Mesenchymal stem cell (in vitro differentiated cells and primary cell): Measurements from ENCODE around the gene TBX1.

ENCODE experiments used
- DNase-seq: peaks from one replicate; pipeline ENCODE4 v3.0.0-alpha.2; 2013
- H2AFZ ChIP-seq: one replicate; pipeline ENCODE4 v1.6.1; 2013; ENCODE audit warnings: low read depth, mild to moderate bottlenecking, control low read depth, inconsistent platforms, low read length, moderate library complexity
- H2AK5ac ChIP-seq: 2 replicates; pipeline ENCODE4 v1.6.1; 2013; ENCODE audit warnings: low read length, moderate library complexity, mild to moderate bottlenecking, inconsistent platforms; ENCODE audit not compliant: severe bottlenecking
- H2BK120ac ChIP-seq: one replicate; pipeline ENCODE4 v1.6.1; 2013; ENCODE audit warnings: low read depth, mild to moderate bottlenecking, inconsistent platforms, low read length, moderate library complexity
- H2BK12ac ChIP-seq, 2 experiments: one replicate each; pipeline ENCODE4 v1.6.1; 2013; ENCODE audit warnings: inconsistent platforms in 2 of 2, low read length in 2 of 2, mild to moderate bottlenecking in 2 of 2, moderate library complexity in 2 of 2, control low read depth in 1 of 2
- H2BK15ac ChIP-seq: one replicate; pipeline ENCODE4 v1.6.1; 2013; ENCODE audit warnings: mild to moderate bottlenecking, low read depth, inconsistent platforms; ENCODE audit not compliant: poor library complexity, severe bottlenecking
- H2BK5ac ChIP-seq: 2 replicates; pipeline ENCODE4 v1.6.1; 2013; ENCODE audit warnings: low read depth, mild to moderate bottlenecking, low read length, control low read depth, inconsistent platforms; ENCODE audit not compliant: poor library complexity, severe bottlenecking
- H3K14ac ChIP-seq, 2 experiments: one replicate each; pipeline ENCODE4 v1.6.1; 2013; ENCODE audit warnings: inconsistent platforms in 2 of 2, low read length in 2 of 2, control low read depth in 1 of 2, mild to moderate bottlenecking in 1 of 2, moderate library complexity in 1 of 2
- H3K18ac ChIP-seq, 2 experiments: one replicate each; pipeline ENCODE4 v1.6.1; 2013; ENCODE audit warnings: inconsistent platforms in 2 of 2, low read length in 2 of 2, control low read depth in 1 of 2, low read depth in 1 of 2, mild to moderate bottlenecking in 1 of 2
- H3K23ac ChIP-seq, 2 experiments: one replicate each; pipeline ENCODE4 v1.6.1; 2013; ENCODE audit warnings: inconsistent platforms in 2 of 2, low read length in 2 of 2, mild to moderate bottlenecking in 2 of 2, moderate library complexity in 2 of 2, control low read depth in 1 of 2
- H3K27ac ChIP-seq: 2 replicates; pipeline ENCODE4 v1.5.1; 2013; ENCODE audit warnings: mild to moderate bottlenecking, moderate library complexity, low read length, control low read depth, inconsistent platforms; ENCODE audit not compliant: poor library complexity, severe bottlenecking
- H3K27me3 ChIP-seq, 2 experiments: 2 replicates each; pipeline versions ENCODE4 v1.6.1 to v1.7.0; 2013; ENCODE audit warnings: low read length in 2 of 2, mild to moderate bottlenecking in 2 of 2, moderate library complexity in 2 of 2, control low read depth in 1 of 2, inconsistent platforms in 1 of 2; ENCODE audit not compliant: control insufficient read depth in 1 of 2, insufficient read depth in 1 of 2
- H3K36me3 ChIP-seq, 2 experiments: 2 replicates each; pipeline versions ENCODE4 v1.6.1 to v1.7.0; 2013; ENCODE audit warnings: low read length in 2 of 2, control low read depth in 1 of 2, inconsistent platforms in 1 of 2, low read depth in 1 of 2, mild to moderate bottlenecking in 1 of 2; ENCODE audit not compliant: insufficient read depth in 2 of 2, control insufficient read depth in 1 of 2
- H3K4ac ChIP-seq, 2 experiments: one replicate each; pipeline ENCODE4 v1.6.1; 2013; ENCODE audit warnings: inconsistent platforms in 2 of 2, low read length in 2 of 2, mild to moderate bottlenecking in 2 of 2, moderate library complexity in 2 of 2, control low read depth in 1 of 2, low read depth in 1 of 2
- H3K4me1 ChIP-seq: 2 replicates; pipeline ENCODE4 v1.6.1; 2013; ENCODE audit warnings: low read depth, low read length, control low read depth; ENCODE audit not compliant: control insufficient read depth, insufficient read depth
- H3K4me2 ChIP-seq: 2 replicates; pipeline ENCODE4 v1.6.1; 2013; ENCODE audit warnings: low read length, mild to moderate bottlenecking, inconsistent platforms; ENCODE audit not compliant: poor library complexity, severe bottlenecking
- H3K4me3 ChIP-seq, 2 experiments: 2 replicates each; pipeline versions ENCODE4 v1.5.1 to v1.7.0; 2013; ENCODE audit warnings: low read length in 2 of 2, mild to moderate bottlenecking in 2 of 2, control low read depth in 1 of 2, low read depth in 1 of 2; ENCODE audit not compliant: insufficient read depth in 1 of 2
- H3K79me1 ChIP-seq: replicated peaks from 2 replicates; pipeline ENCODE4 v1.6.1; 2013; ENCODE audit warnings: mild to moderate bottlenecking, control low read depth, low read length, inconsistent platforms; ENCODE audit not compliant: poor library complexity, severe bottlenecking
- H3K9ac ChIP-seq: 2 replicates; pipeline ENCODE4 v1.7.0; 2013; ENCODE audit warnings: mild to moderate bottlenecking, low read length, moderate library complexity
- H3K9me3 ChIP-seq: 2 replicates; pipeline ENCODE4 v1.7.0; 2013; ENCODE audit warnings: mild to moderate bottlenecking, low read length; ENCODE audit not compliant: control insufficient read depth
- H4K8ac ChIP-seq: one replicate; pipeline ENCODE4 v1.6.1; 2013; ENCODE audit warnings: inconsistent platforms, mild to moderate bottlenecking, low read length, moderate library complexity
- H4K91ac ChIP-seq: one replicate; pipeline ENCODE4 v1.6.1; 2013; ENCODE audit warnings: mild to moderate bottlenecking, low read length, inconsistent platforms
- whole genome bisulfite sequencing: methylation state at CpG from one replicate; pipeline ENCODE4 v1.1.7; 2013; ENCODE audit warnings: mixed read lengths; 5-methylcytosine and 5-hydroxymethylcytosine counted together

TBX1 gene

GRCh38 chr22:19799322-19800190 is 39.0 kb downstream of the TBX1 start:
- WGBS = 88% methylated on average over 35 of the region's 35 CpGs

GRCh38 chr22:19800306-19800705 is 39.7 kb downstream of the TBX1 start:
- H3K9me3 ChIP-seq = no peaks in the 10 kb centered on the region
- H2BK5ac ChIP-seq = no peak overlapping the region
- H3K18ac ChIP-seq = no peak overlapping the region
- no peak overlapping the region for H3K4ac ChIP-seq
- H3K4me3 ChIP-seq = no peak overlapping the region
- no peak overlapping the region for H3K14ac ChIP-seq
- H3K36me3 ChIP-seq = peaks cover 0 to 62% of the 10 kb centered on the region in 2 experiments
- no peak overlapping the region for H3K27ac ChIP-seq
- no peak overlapping the region for H2AFZ ChIP-seq
- no peak overlapping the region for H3K9ac ChIP-seq
- H2AK5ac ChIP-seq = no peak overlapping the region
- no peak overlapping the region for H3K23ac ChIP-seq
- H4K8ac ChIP-seq = no peak overlapping the region
- H2BK12ac ChIP-seq = no peak overlapping the region
- peaks cover 19% of the 10 kb centered on the region for H3K4me1 ChIP-seq
- no peak overlapping the region for H2BK120ac ChIP-seq
- no peak overlapping the region for H4K91ac ChIP-seq
- 97% methylated on average over 8 of the region's 8 CpGs for WGBS
- no peak overlapping the region for H2BK15ac ChIP-seq
- no peak overlapping the region for H3K4me2 ChIP-seq
- no peaks in the 10 kb centered on the region for H3K27me3 ChIP-seq
- no peak for DNase-seq
- no peaks in the 10 kb centered on the region for H3K79me1 ChIP-seq

More at GRCh38 chr22:19799322-19800190, 39.0 kb downstream of the TBX1 start:
- H2BK12ac ChIP-seq = no peak overlapping the region
- H2BK15ac ChIP-seq = no peak overlapping the region
- H3K9ac ChIP-seq = peak overlapping the region; percentile 58
- no peak overlapping the region for H3K27ac ChIP-seq
- H3K27me3 ChIP-seq = no peaks in the 10 kb centered on the region
- H4K91ac ChIP-seq = no peak overlapping the region
- no peak overlapping the region for H2AFZ ChIP-seq
- H4K8ac ChIP-seq = no peak overlapping the region
- no peak overlapping the region for H3K4me2 ChIP-seq
- peaks cover 0 to 56% of the 10 kb centered on the region in 2 experiments for H3K36me3 ChIP-seq
- H2AK5ac ChIP-seq = no peak overlapping the region
- H2BK120ac ChIP-seq = no peak overlapping the region
- H3K18ac ChIP-seq = no peak overlapping the region
- no peak overlapping the region for H3K14ac ChIP-seq
- no peak overlapping the region for H3K4ac ChIP-seq
- H3K23ac ChIP-seq = no peak overlapping the region
- no peaks in the 10 kb centered on the region for H3K79me1 ChIP-seq
- peaks cover 19% of the 10 kb centered on the region for H3K4me1 ChIP-seq
- no peak overlapping the region for H2BK5ac ChIP-seq
- DNase-seq = peak; percentile 48
- peak overlapping the region in 1 of 2 experiments; percentile 46 for H3K4me3 ChIP-seq
- H3K9me3 ChIP-seq = no peaks in the 10 kb centered on the region

DNA sequence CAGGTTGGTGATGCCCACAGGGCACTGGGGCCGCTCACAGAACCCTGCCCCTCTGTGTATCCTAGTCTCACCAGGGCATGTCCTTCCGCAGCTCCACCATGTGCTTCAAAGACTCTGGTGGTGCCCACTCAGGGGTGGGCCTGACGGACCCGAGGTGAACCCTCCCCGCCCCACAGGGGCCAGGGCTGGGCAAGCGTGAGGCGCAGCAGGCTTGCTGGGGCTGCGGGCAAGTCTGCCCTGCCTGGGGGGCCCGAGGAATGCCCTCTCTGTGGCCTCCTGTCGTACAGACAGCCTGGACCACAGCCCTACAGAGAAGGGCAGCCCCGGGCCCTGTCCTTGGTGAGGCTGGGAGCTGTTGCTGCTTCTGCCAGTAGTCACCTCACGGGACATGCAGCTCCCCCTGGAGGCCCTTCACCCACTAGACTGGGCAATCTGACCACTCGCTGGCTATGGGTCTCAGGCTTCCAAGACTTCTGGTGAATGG is 40.2 kb downstream of the TBX1 start:
- Histone ChIP-seq H3K27me3 (no peaks in the 10 kb centered on the region), H2AK5ac (no peak overlapping the region), H3K4ac (no peak overlapping the region), H3K18ac (no peak overlapping the region), H2BK120ac (no peak overlapping the region), H2AFZ (no peak overlapping the region), H3K36me3 (peaks cover 0 to 64% of the 10 kb centered on the region in 2 experiments), H2BK12ac (no peak overlapping the region), H3K4me2 (no peak overlapping the region), H3K14ac (no peak overlapping the region), H3K9ac (peak overlapping the region; percentile 26), H2BK5ac (no peak overlapping the region), H3K9me3 (no peaks in the 10 kb centered on the region), H3K27ac (no peak overlapping the region), H4K8ac (no peak overlapping the region), H4K91ac (no peak overlapping the region), H3K79me1 (no peaks in the 10 kb centered on the region), H3K4me1 (peaks cover 20% of the 10 kb centered on the region), H3K4me3 (no peak overlapping the region), H3K23ac (no peak overlapping the region), H2BK15ac (peak overlapping the region; percentile 12)
- 94% methylated on average over 13 of the region's 13 CpGs for WGBS
- DNase-seq = peak; percentile 18

- Histone ChIP-seq H2BK120ac (no peak overlapping the region), H3K9ac (peak overlapping the region; percentile 27), H3K23ac (no peak overlapping the region), H3K4me1 (peaks cover 26% of the 10 kb centered on the region), H3K4me3 (no peak overlapping the region), H2AFZ (no peak overlapping the region), H3K4me2 (no peak overlapping the region), H2BK12ac (no peak overlapping the region), H4K8ac (no peak overlapping the region), H3K4ac (no peak overlapping the region), H3K36me3 (peaks cover 0 to 70% of the 10 kb centered on the region in 2 experiments), H2AK5ac (no peak overlapping the region), H3K27me3 (no peaks in the 10 kb centered on the region), H3K14ac (peak overlapping the region in 1 of 2 experiments; percentile 1), H2BK5ac (no peak overlapping the region), H3K9me3 (no peaks in the 10 kb centered on the region), H3K79me1 (no peaks in the 10 kb centered on the region), H4K91ac (no peak overlapping the region), H3K18ac (no peak overlapping the region), H2BK15ac (no peak overlapping the region), H3K27ac (no peak overlapping the region)
- 94% methylated on average over 18 of the region's 18 CpGs for WGBS
- DNase-seq = no peak
Observed at GRCh38 chr22:19801340-19802000, 40.9 kb downstream of the TBX1 start.
